ENCODE data around the gene SH3GL1. TPM values are rescaled to one million over a fixed set of nuclear protein-coding genes. Genes with fewer than 3 reads are reported as not detected.
A peak's percentile ranks its signal among the peaks of the same experiment; 100 is the strongest.

Gene SH3GL1
- 50.5 and 76.0 TPM in 2 replicates for total RNA-seq (2014; rRNA removed; shearing (Covaris generic); ENCODE audit: low replicate concordance)

- Histone ChIP-seq H3K4me3 (peak within 1 kb of the TSS; percentile 84), H3K27me3 (no peaks in the 10 kb centered on the region), H3K36me3 (peaks cover 12% of the 10 kb centered on the region), H3K9me3 (no peaks in the 10 kb centered on the region)
- peak; percentile 78 for DNase-seq
Observed at GRCh38 chr19:4400135-4400936, at the start of gene SH3GL1. SH3GL1 (minus strand) TSS chr19:4400547; CDS start chr19:4400368, 179 bp downstream.

DNA sequence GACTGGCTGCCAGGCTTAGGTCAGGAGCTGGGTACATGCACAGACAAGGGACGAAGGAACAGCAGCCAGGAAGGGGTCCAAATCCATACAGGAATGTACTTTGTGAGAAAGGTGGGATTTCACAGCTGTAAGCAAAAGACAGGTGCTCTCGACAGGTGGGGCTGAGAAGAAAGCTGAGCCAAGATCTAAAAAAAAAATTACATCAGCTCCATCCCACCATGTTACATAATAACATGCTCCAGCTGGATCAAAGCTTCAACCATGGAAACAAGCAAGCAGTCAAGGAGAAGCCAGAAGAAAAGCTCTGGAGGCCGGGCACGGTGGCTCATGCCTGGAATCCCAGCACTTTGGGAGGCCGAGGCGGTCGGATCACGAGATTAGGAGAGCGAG lies 49.3 kb upstream of the SH3GL1 start:
- Histone ChIP-seq H3K9me3 (no peaks in the 10 kb centered on the region), H3K36me3 (peaks cover 8% of the 10 kb centered on the region)
- no peak for DNase-seq

GRCh38 chr19:4449022-4449638 lies 48.8 kb upstream of the SH3GL1 start:
- H3K36me3 ChIP-seq, result peaks cover 8% of the 10 kb centered on the region
- no peaks in the 10 kb centered on the region for H3K27me3 ChIP-seq
- H3K4me3 ChIP-seq, result no peak overlapping the region
- no peak for DNase-seq
- H3K9me3 ChIP-seq, result no peaks in the 10 kb centered on the region

More for the DNA sequence above, 49.3 kb upstream of the SH3GL1 start:
- Histone ChIP-seq H3K4me3 (no peak overlapping the region), H3K27me3 (no peaks in the 10 kb centered on the region)

DNA sequence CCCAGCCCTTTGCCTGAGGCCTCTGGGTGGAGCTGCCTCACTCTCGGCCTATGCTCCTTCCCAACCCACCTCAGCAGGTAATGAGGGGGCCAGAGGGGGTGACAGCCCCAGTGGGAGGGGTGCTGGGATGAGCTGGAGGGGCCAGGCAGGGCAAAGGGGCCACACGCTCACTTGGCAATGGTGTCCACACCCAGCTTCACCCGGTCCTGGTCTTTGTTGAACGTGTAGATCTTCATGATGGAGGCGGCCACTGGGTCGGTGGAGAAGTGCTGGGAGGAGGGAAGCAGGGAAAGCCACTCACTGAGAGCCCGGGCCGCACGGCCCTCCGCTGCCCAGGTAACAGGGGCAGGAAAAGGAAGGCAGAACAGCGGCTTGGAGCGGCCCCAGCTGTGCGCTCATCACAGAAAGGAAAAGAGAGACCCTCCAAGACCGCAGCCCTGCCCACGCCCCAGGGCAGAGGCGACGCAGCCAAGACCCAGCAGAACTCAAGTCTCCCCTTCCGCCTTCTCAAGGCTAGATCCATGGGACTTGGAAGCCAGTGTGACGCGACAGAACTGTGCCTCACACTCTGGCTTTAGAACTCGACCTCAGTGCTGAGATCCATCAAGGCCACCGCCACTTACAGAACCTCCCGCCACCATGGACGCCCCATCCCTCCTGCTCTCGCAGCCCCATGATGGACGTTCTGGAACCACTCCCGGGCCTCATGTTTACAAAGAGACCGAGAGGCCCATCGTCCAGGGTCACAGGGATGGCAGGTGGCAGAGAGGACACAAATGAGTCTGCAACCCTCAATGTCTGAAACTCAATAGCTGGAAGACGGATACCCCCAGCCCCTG lies 48.0 kb upstream of the SH3GL1 start:
- no peak overlapping the region for H3K4me3 ChIP-seq
- H3K36me3 ChIP-seq, result peaks cover 8% of the 10 kb centered on the region
- no peaks in the 10 kb centered on the region for H3K9me3 ChIP-seq
- H3K27me3 ChIP-seq, result no peaks in the 10 kb centered on the region
- DNase-seq, result no peak

GRCh38 chr19:4447327-4448146 lies 47.2 kb upstream of the SH3GL1 start:
- H3K4me3 ChIP-seq, result no peak overlapping the region
- DNase-seq, result no peak
- no peaks in the 10 kb centered on the region for H3K9me3 ChIP-seq
- no peaks in the 10 kb centered on the region for H3K27me3 ChIP-seq
- H3K36me3 ChIP-seq, result peaks cover 8% of the 10 kb centered on the region

DNA sequence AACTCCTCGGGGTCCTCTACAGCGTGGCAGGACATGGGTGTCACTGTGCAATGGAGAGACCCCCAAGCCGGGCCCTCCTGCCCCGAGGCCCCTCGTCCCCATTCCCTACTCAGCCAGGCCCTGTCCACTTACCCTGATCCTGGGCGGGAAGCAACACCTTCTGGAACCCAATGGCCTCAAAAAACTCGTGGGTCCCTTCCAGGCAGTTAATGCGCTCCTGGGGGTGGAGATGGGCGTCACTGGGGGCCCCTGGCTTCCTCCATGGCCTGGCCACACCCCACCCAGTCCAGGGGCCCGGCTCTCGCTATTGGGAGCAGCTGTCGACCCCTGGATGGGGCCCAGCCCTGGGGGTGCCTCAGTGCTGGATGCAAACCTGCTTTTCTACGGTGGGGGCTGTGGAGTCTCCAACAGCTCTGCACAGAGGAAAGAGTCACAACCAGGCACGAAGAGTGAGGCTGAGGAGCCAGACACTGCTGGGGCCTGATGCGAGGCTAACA lies 46.4 kb upstream of the SH3GL1 start:
- no peaks in the 10 kb centered on the region for H3K9me3 ChIP-seq
- peaks cover 8% of the 10 kb centered on the region for H3K36me3 ChIP-seq
- no peak overlapping the region for H3K4me3 ChIP-seq
- DNase-seq, result no peak
- no peaks in the 10 kb centered on the region for H3K27me3 ChIP-seq

- no peaks in the 10 kb centered on the region for H3K9me3 ChIP-seq
- peaks cover 8% of the 10 kb centered on the region for H3K36me3 ChIP-seq
- H3K27me3 ChIP-seq, result no peaks in the 10 kb centered on the region
- H3K4me3 ChIP-seq, result no peak overlapping the region
- DNase-seq, result no peak
Observed at GRCh38 chr19:4445963-4446703, 45.8 kb upstream of the SH3GL1 start.

- Histone ChIP-seq H3K4me3 (no peak overlapping the region), H3K27me3 (no peaks in the 10 kb centered on the region), H3K9me3 (no peaks in the 10 kb centered on the region), H3K36me3 (peaks cover 8% of the 10 kb centered on the region)
- DNase-seq, result no peak
Observed at GRCh38 chr19:4444765-4445741, 44.7 kb upstream of the SH3GL1 start.

DNA sequence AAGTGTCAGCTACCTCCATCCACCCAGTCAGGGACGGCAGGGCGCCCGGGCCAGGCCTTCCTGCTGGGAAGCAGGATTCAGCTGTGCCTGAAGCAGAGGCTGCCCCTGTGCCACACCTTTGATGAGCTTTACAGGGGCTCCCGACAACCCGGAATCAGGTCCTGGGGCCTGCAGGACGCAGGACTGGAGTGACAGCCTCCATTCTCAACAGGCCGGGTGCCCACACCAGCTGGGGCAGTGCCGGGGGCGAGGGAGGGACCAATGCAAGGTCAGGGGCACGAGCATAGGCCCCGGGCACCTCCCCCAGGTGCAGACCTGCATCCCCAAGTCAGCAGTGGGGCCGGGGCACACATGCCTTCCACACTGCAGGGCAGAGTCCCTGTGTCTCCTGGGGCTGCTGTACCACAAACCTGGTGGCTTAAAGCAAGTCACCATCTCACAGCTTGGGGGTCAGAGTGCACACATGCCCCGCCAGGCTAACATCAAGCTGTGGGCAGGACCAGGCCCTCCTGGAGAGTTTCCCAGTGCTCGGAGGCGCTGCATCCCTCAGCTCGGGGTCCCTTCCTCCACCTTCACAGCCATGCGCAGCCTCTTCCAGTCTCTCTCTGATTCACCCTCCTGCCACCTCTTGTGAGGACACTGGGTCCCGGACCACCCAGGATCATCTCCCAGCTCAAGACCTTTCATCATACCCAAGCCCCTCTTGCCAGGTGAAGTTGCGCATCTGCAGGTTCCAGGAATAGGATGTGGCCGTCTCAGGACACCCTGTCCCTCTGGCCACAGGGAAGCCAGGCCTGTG lies 43.8 kb upstream of the SH3GL1 start:
- Histone ChIP-seq H3K27me3 (no peaks in the 10 kb centered on the region), H3K9me3 (no peaks in the 10 kb centered on the region), H3K4me3 (no peak overlapping the region), H3K36me3 (peaks cover 8% of the 10 kb centered on the region)
- DNase-seq, result no peak

- H3K4me3 ChIP-seq, result no peak overlapping the region
- H3K27me3 ChIP-seq, result no peaks in the 10 kb centered on the region
- H3K9me3 ChIP-seq, result no peaks in the 10 kb centered on the region
- peaks cover 8% of the 10 kb centered on the region for H3K36me3 ChIP-seq
- no peak for DNase-seq
Observed at GRCh38 chr19:4443188-4443587, 42.8 kb upstream of the SH3GL1 start.

DNA sequence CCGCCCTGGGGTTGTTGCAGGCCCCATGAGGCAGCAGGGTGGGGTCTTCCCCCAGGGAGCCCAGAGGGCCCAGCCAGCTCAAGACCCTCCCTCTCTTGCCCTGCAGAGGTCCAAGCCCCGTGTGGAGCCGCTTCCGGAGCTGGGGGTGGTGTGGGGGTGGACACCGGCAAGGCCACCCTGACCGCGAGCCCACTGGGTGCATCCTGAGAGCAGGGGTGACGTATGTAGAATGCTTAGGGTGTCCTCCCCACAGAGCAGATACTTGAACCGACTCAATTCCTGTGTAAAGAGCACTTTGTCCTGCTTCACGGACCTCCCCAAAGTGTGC lies 42.4 kb upstream of the SH3GL1 start:
- Histone ChIP-seq H3K4me3 (no peak overlapping the region), H3K9me3 (no peaks in the 10 kb centered on the region), H3K36me3 (peaks cover 6% of the 10 kb centered on the region), H3K27me3 (no peaks in the 10 kb centered on the region)
- no peak for DNase-seq

GRCh38 chr19:4441994-4442818 lies 41.9 kb upstream of the SH3GL1 start:
- no peak for DNase-seq
- Histone ChIP-seq H3K9me3 (no peaks in the 10 kb centered on the region), H3K4me3 (no peak overlapping the region), H3K27me3 (no peaks in the 10 kb centered on the region), H3K36me3 (no peaks in the 10 kb centered on the region; the same call in 1 of the 2 replicates)

DNA sequence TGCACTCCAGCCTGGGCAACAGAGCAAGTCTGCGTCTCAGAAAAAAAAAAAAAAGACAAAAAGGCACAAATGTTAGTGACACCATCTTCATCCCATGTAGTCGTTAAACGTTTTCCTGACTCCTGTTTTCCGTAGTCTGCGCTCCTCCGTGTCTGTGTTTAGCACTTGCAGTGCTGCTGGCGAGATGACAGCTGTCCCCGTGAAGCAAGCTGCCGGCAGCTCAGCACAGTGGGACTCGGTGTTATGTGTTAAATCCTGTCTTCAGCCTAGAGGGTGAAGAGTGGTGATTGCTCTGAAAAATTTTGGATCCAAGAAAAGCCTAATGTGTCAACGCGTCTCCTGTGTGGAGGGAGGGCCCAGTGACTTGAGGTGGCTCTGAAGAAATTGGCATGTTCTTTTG lies 38.9 kb upstream of the SH3GL1 start:
- no peak for DNase-seq
- H3K4me3 ChIP-seq, result no peak overlapping the region
- H3K27me3 ChIP-seq, result no peaks in the 10 kb centered on the region
- H3K9me3 ChIP-seq, result no peaks in the 10 kb centered on the region
- H3K36me3 ChIP-seq, result no peaks in the 10 kb centered on the region
